HG03520 (cell line): ENCODE data around the gene VIL1.
A peak's percentile ranks its signal among the peaks of the same experiment; 100 is the strongest.

ENCODE experiments used
- ATAC-seq: cut with Tn5 transposase; IDR thresholded peaks from one replicate; pipeline ENCODE4 v1.9.1; 2021; ENCODE audit warnings: mild to moderate bottlenecking, moderate library complexity; ENCODE audit not compliant: unreplicated experiment

VIL1 gene

DNA sequence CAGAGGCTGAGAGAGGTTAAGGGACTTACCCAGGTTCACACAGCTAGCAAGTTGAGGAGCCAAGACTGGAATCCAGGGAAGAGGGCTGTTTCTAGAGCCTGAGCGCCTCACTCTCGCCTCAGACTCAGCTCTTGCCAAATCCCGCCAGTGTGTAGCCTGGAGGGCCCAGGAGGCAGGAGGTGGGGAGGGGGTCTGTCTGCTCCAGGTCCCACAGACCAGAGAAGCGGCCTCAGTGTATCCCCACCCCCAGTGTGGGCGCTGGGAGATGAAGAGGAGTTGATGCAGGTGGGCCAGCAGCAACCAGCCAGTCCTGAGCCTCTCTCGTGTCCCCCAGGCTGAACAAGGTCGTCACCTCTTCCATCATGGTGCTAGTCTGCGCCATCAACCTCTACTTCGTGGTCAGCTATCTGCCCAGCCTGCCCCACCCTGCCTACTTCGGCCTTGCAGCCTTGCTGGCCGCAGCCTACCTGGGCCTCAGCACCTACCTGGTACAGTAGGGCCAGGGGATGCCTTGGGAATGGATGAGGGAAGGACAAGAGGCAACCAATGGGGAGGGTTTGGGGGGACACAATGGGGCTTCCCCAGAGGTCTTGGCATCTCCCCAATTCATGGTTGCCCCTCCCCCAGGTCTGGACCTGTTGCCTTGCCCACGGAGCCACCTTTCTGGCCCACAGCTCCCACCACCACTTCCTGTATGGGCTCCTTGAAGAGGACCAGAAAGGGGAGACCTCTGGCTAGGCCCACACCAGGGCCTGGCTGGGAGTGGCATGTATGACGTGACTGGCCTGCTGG lies 24.4 kb upstream of the VIL1 start:
- no peak for ATAC-seq

- ATAC-seq, result no peak
Measured at GRCh38 chr2:218395090-218395444, 23.9 kb upstream of the VIL1 start.

- ATAC-seq, result no peak
Measured at GRCh38 chr2:218395456-218395825, 23.5 kb upstream of the VIL1 start.

DNA sequence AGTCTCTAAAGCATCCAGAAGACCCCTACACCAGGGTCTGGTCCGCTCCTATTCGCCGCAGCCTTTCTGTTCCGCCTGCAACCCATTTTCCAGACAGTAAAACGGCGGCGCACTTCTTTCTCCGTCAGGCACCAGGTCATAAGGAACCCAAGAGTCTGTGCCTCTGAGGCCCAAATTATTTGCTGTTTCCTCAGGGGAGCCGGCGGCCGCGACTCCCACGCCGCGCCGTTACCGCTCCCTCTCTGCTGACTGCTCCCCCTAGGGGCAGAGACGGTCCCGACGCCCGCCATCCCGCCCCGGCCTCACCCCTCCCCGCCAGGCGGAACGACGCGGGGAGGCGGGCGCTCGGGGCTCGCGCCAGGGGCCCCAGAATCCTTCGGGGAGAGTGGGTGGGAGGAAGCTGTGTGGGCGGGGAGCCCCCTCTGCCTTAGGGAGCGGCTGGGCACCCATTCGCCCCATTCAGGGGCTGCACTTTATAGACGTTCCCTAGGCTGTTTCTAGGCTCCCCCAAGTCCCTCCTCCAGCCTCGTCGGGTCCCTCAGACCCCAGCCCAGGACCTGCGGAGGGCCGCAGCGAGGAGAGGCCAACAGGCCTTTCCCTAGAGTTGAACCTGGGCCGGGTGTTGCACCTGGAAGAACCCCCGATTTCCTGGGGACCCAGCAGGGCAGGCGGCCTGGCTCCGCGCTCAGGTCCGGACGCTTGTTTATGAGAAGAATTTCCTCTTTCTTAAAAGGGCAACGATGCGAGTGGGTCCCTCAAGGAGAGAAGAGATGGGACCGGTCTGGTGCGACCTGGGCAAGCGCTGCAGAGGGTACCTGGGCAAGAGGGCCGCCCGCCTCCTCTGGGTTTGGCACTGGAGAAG lies 22.9 kb upstream of the VIL1 start:
- ATAC-seq, result peak; percentile 41

DNA sequence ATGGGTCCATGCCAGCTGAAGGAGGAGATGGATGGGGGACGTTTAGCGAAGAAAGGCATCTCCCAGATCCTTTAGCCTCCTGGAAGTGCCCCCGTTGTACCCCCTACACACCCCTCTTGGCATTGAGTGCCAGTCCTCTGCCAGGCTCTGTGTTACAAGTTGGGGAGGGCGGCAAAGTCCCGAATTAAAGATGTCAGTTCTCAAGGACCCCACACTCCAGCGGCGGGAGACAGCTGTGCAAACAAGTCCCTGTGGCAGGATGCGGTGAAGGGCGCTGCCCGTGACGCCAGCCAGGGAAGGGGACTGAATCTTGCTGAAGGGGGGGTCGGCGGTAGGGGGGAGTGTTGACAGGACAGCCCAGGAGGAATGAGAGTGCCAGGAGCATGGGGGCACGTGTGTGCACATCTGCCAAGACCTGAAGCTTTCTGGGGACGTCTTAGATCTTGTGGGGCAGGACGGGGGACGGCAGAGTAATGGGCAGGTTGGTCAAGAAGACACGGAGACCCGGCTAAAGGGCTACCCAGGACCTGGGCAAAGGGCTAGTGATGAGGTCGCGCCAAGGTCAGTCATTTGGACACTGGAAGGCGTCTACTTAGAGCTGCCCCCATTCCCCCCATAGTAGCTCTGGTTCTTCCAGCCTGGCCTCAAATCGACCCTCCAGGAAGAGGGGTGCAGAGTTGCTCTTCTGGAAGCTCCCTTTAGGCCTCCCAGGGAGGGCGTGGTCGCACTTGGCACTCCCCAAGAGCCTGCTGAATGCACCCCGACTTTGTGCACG lies 22.0 kb upstream of the VIL1 start:
- no peak for ATAC-seq

GRCh38 chr2:218397463-218397819 lies 21.5 kb upstream of the VIL1 start:
- no peak for ATAC-seq

DNA sequence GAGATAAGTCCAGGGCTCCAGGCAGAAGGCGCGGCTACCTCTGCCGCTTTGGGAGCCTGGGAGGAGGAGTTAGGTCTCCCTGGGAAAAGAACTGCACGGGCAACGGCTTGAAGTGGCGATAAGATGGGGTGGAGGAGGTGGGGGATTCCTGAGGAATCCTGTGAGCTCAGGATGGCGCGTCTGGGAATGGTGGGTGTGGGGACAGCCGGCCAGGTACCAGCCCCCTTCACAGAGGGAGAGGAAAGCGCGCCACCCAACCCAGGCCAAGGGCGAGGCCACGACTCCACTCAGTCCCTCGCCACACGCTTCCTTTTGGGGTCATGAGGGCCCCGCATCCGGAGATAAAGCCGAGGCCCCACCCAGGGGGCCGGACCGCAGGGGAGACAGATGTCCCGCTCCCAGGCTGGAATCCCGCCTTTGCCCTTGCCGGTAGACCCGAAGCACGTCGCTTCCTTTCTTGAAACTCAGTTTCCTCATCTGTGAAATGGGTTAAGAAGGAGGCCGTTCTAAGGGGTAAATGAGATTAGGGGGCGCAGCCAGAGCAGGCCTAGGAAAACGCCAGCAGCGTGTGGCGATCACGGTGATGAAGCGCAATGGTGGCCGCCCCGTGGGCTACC lies 21.0 kb upstream of the VIL1 start:
- no peak for ATAC-seq

- no peak for ATAC-seq
Measured at GRCh38 chr2:218398437-218399390, 20.2 kb upstream of the VIL1 start.

- peak; percentile 33 for ATAC-seq
Measured at GRCh38 chr2:218399391-218400166, 19.3 kb upstream of the VIL1 start, which contains the start of gene CTDSP1. Gene CTDSP1, plus strand, starts transcription at chr2:218399868. Its CDS starts 223 bp downstream, at chr2:218400091.

- no peak for ATAC-seq
Measured at GRCh38 chr2:218400167-218400929, 18.6 kb upstream of the VIL1 start.

DNA sequence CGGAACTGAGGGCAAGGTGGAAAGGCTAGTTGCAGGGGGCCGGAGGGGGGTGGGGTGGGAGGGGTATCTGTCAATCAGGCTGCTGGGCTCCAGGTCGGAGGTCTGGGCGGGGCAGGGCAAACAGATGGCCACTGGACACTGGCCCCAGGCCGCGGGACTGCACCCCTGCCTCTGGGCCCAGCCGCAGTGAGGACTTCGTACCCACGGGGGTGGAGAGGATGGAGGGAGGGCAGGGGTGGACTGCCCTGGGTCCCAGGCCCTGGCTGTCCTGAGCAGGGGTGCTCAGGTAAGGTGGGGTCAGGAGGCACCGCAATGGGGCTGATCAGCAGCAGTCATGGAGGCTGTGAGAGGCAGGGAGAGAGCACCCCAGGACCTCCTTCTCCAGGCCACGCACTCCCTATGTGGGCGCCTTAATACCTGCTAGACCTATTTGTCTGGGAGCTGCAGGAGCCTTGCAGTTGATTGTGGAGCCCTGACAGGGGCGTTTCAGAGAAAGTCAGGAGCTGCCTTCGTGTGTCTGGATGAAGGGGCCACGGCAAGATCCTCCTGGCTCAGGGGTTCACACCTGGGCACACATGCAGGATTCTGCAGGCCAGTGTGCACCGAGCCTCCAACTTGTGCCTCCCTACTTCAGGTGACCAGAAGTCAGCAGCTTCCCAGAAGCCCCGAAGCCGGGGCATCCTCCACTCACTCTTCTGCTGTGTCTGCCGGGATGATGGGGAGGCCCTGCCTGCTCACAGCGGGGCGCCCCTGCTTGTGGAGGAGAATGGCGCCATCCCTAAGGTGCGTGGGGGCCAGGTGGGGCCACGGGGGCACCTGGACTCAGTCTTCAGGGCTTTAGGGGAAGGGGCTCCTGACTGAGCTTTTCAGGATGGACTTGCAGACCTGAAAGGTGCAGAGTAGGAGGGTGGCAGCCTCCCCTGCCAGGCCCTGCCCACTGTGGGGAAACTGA lies 17.7 kb upstream of the VIL1 start:
- no peak for ATAC-seq

GRCh38 chr2:218401890-218402289 lies 17.0 kb upstream of the VIL1 start:
- no peak for ATAC-seq

DNA sequence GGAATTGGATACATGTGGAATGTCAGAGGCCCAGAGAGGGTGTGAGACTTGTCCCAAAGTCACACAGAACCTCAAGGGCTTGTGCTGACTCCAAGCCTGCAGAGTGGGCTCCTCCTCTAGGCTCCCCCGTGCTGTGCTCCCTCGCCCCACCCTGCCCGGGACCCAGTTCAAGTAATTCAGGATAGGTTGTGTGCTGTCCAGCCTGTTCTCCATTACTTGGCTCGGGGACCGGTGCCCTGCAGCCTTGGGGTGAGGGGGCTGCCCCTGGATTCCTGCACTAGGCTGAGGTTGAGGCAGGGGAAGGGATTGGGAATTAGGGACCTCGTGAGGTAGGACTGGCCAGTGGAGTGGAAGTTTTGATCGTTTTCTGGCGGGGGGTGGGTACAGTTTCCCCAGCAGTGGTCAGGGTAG lies 16.4 kb upstream of the VIL1 start:
- no peak for ATAC-seq

DNA sequence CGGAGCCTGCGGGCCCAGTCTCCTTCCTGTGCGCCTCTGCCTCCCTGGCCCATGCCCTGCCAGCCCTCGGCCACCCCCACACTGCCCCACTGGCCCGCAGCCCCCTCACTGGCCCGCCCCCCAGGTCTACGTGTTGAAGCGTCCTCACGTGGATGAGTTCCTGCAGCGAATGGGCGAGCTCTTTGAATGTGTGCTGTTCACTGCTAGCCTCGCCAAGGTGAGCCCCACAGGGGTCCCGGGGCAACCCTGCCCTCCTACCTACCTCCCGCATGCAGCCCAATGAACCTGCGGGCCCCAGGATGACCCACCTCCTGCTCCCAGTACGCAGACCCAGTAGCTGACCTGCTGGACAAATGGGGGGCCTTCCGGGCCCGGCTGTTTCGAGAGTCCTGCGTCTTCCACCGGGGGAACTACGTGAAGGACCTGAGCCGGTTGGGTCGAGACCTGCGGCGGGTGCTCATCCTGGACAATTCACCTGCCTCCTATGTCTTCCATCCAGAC lies 16.0 kb upstream of the VIL1 start:
- no peak for ATAC-seq

- ATAC-seq, result no peak
Measured at GRCh38 chr2:218403810-218404209, 15.1 kb upstream of the VIL1 start.

DNA sequence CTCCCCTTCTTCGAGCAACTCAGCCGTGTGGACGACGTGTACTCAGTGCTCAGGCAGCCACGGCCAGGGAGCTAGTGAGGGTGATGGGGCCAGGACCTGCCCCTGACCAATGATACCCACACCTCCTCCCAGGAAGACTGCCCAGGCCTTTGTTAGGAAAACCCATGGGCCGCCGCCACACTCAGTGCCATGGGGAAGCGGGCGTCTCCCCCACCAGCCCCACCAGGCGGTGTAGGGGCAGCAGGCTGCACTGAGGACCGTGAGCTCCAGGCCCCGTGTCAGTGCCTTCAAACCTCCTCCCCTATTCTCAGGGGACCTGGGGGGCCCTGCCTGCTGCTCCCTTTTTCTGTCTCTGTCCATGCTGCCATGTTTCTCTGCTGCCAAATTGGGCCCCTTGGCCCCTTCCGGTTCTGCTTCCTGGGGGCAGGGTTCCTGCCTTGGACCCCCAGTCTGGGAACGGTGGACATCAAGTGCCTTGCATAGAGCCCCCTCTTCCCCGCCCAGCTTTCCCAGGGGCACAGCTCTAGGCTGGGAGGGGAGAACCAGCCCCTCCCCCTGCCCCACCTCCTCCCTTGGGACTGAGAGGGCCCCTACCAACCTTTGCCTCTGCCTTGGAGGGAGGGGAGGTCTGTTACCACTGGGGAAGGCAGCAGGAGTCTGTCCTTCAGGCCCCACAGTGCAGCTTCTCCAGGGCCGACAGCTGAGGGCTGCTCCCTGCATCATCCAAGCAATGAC lies 14.4 kb upstream of the VIL1 start:
- no peak for ATAC-seq
